K562 (cell line): Measurements from ENCODE around the gene SPDEF. TPM values are rescaled to one million over a fixed set of nuclear protein-coding genes. Genes with fewer than 3 reads are reported as not detected.
A peak's percentile ranks its signal among the peaks of the same experiment; 100 is the strongest.

ENCODE experiments used
- ASH1L ChIP-seq: fragments of 450-650 bp; IDR thresholded peaks from 2 replicates; pipeline ENCODE4 v1.6.1; 2018; ENCODE audit warnings: borderline replicate concordance, mild to moderate bottlenecking, low read depth; ENCODE audit not compliant: partially characterized antibody
- BRF2 ChIP-seq: IDR thresholded peaks from 3 replicates; pipeline ENCODE4 v1.6.1; 2011; ENCODE audit warnings: borderline replicate concordance, mild to moderate bottlenecking; ENCODE audit not compliant: insufficient read length, insufficient read depth
- DACH1 ChIP-seq: fragments of 450-650 bp; IDR thresholded peaks from 2 replicates; pipeline ENCODE4 v1.6.1; 2018; ENCODE audit not compliant: partially characterized antibody
- DMBX1 ChIP-seq: fragments of 250-450 bp; sonication (Bioruptor Pico); IDR thresholded peaks from 2 replicates; pipeline ENCODE4 v1.8.0; 2022; ENCODE audit warnings: inconsistent platforms, mild to moderate bottlenecking, moderate library complexity, borderline replicate concordance
- E2F8 ChIP-seq: fragments of 450-650 bp; IDR thresholded peaks from 2 replicates; pipeline ENCODE4 v1.7.1; 2018; ENCODE audit warnings: mild to moderate bottlenecking, low read depth; ENCODE audit not compliant: partially characterized antibody
- ETV6 ChIP-seq, 3 experiments: fragments of 150-350 bp in 1 of 3; sonication (generic) in 1 of 3; formaldehyde crosslinking in 1 of 3; IDR thresholded peaks; 2 replicates each; pipeline versions ENCODE4 v1.6.1 to v1.8.0; 2014 to 2022; ENCODE audit warnings: borderline replicate concordance in 2 of 3, low read depth in 2 of 3, antibody characterized with exemption in 1 of 3, low read length in 1 of 3, mild to moderate bottlenecking in 1 of 3, missing genetic modification reagents in 1 of 3
- FOXJ2 ChIP-seq: fragments of 200-800 bp; sonication (Bioruptor generic); IDR thresholded peaks from 2 replicates; pipeline ENCODE4 v1.6.1; 2016; ENCODE audit warnings: missing genetic modification characterization, missing compliant biosample characterization
- FOXM1 ChIP-seq, 2 experiments: fragments of 450-650 bp in 1 of 2; sonication (generic) in 1 of 2; formaldehyde crosslinking in 1 of 2; IDR thresholded peaks; 2 replicates each; pipeline versions ENCODE4 v1.6.1 to v1.9.0; 2017 to 2022; ENCODE audit warnings: low read depth in 2 of 2, mild to moderate bottlenecking in 2 of 2, missing genetic modification reagents in 1 of 2, moderate library complexity in 1 of 2
- GATA2 ChIP-seq: sonication (generic); formaldehyde crosslinking; IDR thresholded peaks from 2 replicates; pipeline ENCODE4 v1.4.0; 2020; ENCODE audit warnings: mild to moderate bottlenecking, missing genetic modification reagents
- ILK ChIP-seq: fragments of 450-650 bp; IDR thresholded peaks from 2 replicates; pipeline ENCODE4 v1.6.1; 2016; ENCODE audit warnings: missing genetic modification characterization, low read depth, mild to moderate bottlenecking, missing compliant biosample characterization, moderate library complexity, borderline replicate concordance
- IRF2 ChIP-seq: sonication (generic); formaldehyde crosslinking; IDR thresholded peaks from 2 replicates; pipeline ENCODE4 v1.8.1; 2022; ENCODE audit warnings: mild to moderate bottlenecking, missing genetic modification reagents
- MBD1 ChIP-seq: fragments of 250-450 bp; sonication (Bioruptor Pico); IDR thresholded peaks from 2 replicates; pipeline ENCODE4 v1.8.0; 2022; ENCODE audit warnings: inconsistent platforms
- NR2C2 ChIP-seq, 2 experiments: fragments of 200-800 bp in 1 of 2; sonication (Bioruptor generic) in 1 of 2; sonication (generic) in 1 of 2; formaldehyde crosslinking in 1 of 2; IDR thresholded peaks; 2 replicates each; pipeline versions ENCODE4 v1.6.1 to v1.8.0; 2016 to 2022; ENCODE audit warnings: mild to moderate bottlenecking in 1 of 2, missing compliant biosample characterization in 1 of 2, missing genetic modification characterization in 1 of 2, missing genetic modification reagents in 1 of 2
- RBBP5 ChIP-seq: fragments of 200-600 bp; sonication (generic); IDR thresholded peaks from 2 replicates; pipeline ENCODE4 v1.6.1; 2012; ENCODE audit warnings: borderline replicate concordance, mild to moderate bottlenecking, low read length, control low read depth, inconsistent platforms; ENCODE audit not compliant: insufficient read depth, poor library complexity, severe bottlenecking
- TAF7 ChIP-seq: fragments of 450-650 bp; IDR thresholded peaks from 2 replicates; pipeline ENCODE4 v1.6.1; 2016; ENCODE audit warnings: missing genetic modification characterization, missing compliant biosample characterization
- ZNF121 ChIP-seq: sonication (generic); formaldehyde crosslinking; conservative IDR thresholded peaks from 2 replicates; pipeline ENCODE4 v1.8.0; 2022; ENCODE audit warnings: missing genetic modification reagents
- ZNF212 ChIP-seq: fragments of 450-650 bp; formaldehyde crosslinking; IDR thresholded peaks from 2 replicates; pipeline ENCODE4 v1.4.0; 2020; ENCODE audit warnings: mild to moderate bottlenecking
- ZNF274 ChIP-seq: IDR thresholded peaks from 2 replicates; pipeline ENCODE4 v1.6.1; 2011; ENCODE audit warnings: low read depth, mild to moderate bottlenecking, low read length, moderate library complexity, borderline replicate concordance
- ZNF316 ChIP-seq: fragments of 450-650 bp; IDR thresholded peaks from 2 replicates; pipeline ENCODE4 v1.6.1; 2016
- polyA plus RNA-seq, 8 experiments: library from polyadenylated mRNA; depleted of rRNA in 4 of 8; stranded (reverse) in 5 of 8; unstranded in 3 of 8; fragments of >200 nt; fragmentation: Nextera tagmentation in 2 of 8; fragmentation: Illumina TruSeq in 1 of 8; extraction: Ambion mirVana in 2 of 8; extraction: Trizol in 1 of 8; gene quantifications; 2 replicates each; pipeline versions ENCODE4 v1.2.1 to v1.2.3, GENCODE V29; 2011 to 2014; ENCODE audit warnings: inconsistent platforms in 1 of 8, missing spikeins in 1 of 8
- total RNA-seq, 7 experiments: library from RNA; depleted of rRNA in 6 of 7; stranded (reverse); fragments of >200 nt in 6 of 7; fragmentation: Illumina TruSeq in 2 of 7; extraction: Trizol in 2 of 7; gene quantifications; 2 replicates each; pipeline versions ENCODE4 v1.2.1 to v1.2.3, GENCODE V29; 2011 to 2021; ENCODE audit warnings: low replicate concordance in 1 of 7

SPDEF gene
- total and polyA plus RNA-seq, 9 of the 15 experiments (the other 6 are each of a cell fraction or from before 2014, with no cell fraction given): 0.04 to 0.12 (median 0.11) TPM; not detected in 5

- TF ChIP-seq FOXJ2 (tag) (no peak), DMBX1 (CRISPR knock-in tag) (peak; percentile 12), ZNF212 (CRISPR knock-in tag) (no peak), ZNF316 (no peak), ASH1L (no peak), BRF2 (no peak), ZNF121 (CRISPR knock-in tag) (no peak), NR2C2 (CRISPR knock-in tag; IDR thresholded peaks at IDR 0.05) (peak; percentile 76; the same call in 1 of the 2 replicates), NR2C2 (tag; IDR thresholded peaks at IDR 0.05) (peak; percentile 95), DACH1 (peak; percentile 59), IRF2 (no peak; the same call in 1 of the 2 replicates), GATA2 (CRISPR knock-in tag) (peak; percentile 95), FOXM1 (IDR thresholded peaks at IDR 0.05; ENCODE audit: low read depth) (peak; percentile 10; the same call in 1 of the 2 replicates), FOXM1 (CRISPR knock-in tag; IDR thresholded peaks at IDR 0.05; ENCODE audit: low read depth) (no peak), ILK (tag) (no peak), TAF7 (tag) (peak; percentile 20; the same call in 1 of the 2 replicates), ZNF274 (no peak), ETV6 (IDR thresholded peaks at IDR 0.05; ENCODE audit: borderline replicate concordance in 1 of 2, low read depth in 2 of 2, low read length in 1 of 2) (no peak), ETV6 (CRISPR knock-in tag; IDR thresholded peaks at IDR 0.05; ENCODE audit: borderline replicate concordance) (no peak), MBD1 (CRISPR knock-in tag) (no peak), E2F8 (no peak), RBBP5 (peak; percentile 85)
These were observed 4.5 kb upstream of the SPDEF start (continued) for GRCh38 chr6:34560366-34561226.
